Fibroblast of upper back skin (primary cell): ENCODE measurements around the gene UGT1A9.

Experiments used
- DNase-seq: peaks from one replicate; pipeline ENCODE4 v3.0.0-alpha.2; 2013

Gene UGT1A9

DNA sequence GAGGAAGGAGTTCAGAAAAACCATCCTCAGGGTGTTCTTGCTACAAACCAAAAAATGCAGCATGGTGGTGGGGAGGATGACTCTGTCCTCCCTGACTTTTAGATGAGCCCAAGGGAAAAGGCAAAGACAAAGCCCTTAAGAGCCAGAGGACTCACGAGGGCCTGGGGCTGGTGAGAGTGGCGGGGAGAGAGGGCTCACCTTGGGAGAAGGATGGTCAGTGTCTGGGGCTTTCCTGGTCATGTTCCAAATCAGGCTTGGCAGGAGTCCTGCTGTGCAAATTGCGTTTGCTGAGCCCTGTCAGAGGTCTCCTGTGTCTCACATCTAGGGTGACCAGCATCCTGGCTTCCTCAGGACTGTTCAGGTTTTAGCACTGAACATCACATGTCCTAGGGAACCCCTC, 93.1 kb downstream of the UGT1A9 start:
- no peak for DNase-seq

DNA sequence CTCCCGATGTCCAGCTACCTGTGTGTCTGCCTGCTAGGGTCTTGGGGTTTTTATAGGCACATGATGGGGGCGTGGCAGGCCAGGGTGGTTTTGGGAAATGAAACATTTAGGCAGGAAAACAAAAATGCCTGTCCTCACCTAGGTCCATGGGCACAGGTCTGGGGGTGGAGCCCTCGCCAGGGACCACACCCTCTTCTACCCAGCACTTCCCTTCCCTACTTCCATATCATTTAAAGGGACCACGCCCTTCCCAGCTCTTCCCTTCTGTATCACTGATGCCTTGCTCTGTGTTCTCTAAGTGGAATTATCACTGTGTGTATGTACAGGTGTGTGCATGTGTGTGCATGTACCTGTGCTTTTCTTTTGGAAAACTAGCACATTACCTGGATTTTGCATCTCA, 94.7 kb downstream of the UGT1A9 start:
- no peak for DNase-seq

DNA sequence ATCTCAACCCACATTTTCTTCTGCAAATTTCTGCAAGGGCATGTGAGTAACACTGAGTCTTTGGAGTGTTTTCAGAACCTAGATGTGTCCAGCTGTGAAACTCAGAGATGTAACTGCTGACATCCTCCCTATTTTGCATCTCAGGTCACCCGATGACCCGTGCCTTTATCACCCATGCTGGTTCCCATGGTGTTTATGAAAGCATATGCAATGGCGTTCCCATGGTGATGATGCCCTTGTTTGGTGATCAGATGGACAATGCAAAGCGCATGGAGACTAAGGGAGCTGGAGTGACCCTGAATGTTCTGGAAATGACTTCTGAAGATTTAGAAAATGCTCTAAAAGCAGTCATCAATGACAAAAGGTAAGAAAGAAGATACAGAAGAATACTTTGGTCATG, 96.4 kb downstream of the UGT1A9 start:
- no peak for DNase-seq

DNA sequence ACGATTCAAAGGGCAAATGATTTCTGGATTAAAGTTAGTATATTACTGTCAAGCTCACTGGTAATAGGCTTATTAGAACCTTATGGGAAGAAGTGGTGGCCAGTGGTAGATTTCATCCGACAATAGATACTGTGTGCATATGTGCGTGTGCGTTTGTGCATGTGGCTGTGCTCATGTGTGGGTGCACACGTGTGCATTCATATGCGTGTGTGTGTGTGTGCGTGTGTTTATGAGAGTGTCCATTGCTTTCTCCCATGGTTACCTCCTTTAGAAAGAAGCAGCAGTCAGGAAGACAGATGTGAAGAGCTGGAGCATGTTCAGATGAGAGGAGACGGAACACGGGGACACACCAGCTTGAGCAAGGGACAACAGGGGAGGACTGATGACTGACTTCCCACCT, 97.6 kb downstream of the UGT1A9 start:
- no peak for DNase-seq

- no peak for DNase-seq
Measured at GRCh38 chr2:233772153-233772552, 100.5 kb downstream of the UGT1A9 start.

DNA sequence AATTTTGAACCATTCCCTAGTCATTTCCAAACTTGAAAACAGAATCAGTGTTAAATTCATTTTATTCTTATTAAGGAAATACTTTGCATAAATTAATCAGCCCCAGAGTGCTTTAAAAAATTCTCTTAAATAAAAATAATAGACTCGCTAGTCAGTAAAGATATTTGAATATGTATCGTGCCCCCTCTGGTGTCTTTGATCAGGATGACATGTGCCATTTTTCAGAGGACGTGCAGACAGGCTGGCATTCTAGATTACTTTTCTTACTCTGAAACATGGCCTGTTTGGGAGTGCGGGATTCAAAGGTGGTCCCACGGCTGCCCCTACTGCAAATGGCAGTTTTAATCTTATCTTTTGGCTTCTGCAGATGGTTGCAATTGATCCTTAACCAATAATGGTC, 100.9 kb downstream of the UGT1A9 start:
- no peak for DNase-seq

- no peak for DNase-seq
Measured at GRCh38 chr2:233773854-233774253, 102.2 kb downstream of the UGT1A9 start.

GRCh38 chr2:233775414-233775813, 103.7 kb downstream of the UGT1A9 start:
- DNase-seq, result no peak

DNA sequence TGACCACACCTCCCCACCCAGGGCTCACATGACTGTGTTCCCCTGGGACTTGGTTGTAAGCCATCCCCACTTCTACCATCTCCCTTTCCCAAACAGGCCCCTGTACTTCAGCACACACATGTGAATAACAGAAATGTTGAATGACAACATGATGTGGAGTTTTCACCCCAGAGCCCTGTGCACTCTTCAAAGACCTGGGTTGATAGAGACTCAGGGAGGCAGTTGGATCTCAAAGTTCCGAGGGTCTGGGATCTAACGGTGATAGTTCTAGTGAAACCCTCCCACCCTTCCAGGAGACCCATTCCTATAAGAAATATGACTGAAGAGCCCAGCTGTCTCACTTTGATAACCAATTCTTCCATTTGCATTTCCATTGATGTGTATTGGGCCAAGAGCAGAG, 106.3 kb downstream of the UGT1A9 start, which contains the start of gene MROH2A:
Gene MROH2A (plus strand): TSS at position 301 of the 400 bp plus-strand sequence. CDS start 1,029 bp downstream, outside the sequence.
- DNase-seq, result no peak

DNA sequence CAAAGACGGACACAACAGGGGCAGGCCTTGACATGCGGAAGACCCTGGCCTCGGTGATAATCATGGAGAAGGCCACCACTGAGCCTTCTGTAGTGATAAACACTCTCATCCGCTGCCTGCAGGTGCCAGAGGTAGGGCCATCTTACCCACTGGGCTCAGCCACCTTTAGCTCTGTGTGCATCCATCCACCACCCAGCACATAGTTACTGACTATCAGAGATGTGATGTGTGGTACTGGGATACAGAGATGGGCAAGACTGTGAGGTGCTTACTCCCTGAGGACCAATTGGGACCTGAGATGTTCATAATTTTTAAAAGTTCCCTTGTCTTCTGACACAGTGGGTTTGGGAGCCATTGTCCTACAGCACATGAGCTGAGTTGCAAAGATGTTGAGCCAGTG, 108.0 kb downstream of the UGT1A9 start:
- no peak for DNase-seq

DNA sequence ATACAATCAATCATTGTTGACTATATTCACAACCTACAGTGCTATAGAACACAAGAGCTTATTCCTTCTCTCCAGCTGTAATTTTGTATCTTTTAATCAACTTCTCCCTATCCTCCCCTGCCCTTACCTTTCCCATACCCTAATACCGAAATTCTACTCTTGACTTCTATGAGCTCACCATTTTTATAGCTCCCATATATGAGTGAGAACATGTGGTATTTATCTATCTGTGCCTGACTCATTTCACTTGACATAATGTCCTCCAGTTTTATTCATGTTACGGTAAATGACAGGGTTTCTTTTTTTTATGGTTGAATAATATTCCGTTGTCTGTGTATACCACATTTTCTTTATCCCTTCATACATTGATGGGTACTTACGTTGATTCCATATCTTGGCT, 109.1 kb downstream of the UGT1A9 start:
- no peak for DNase-seq

- no peak for DNase-seq
Measured at GRCh38 chr2:233789554-233789953, 117.9 kb downstream of the UGT1A9 start.

GRCh38 chr2:233791151-233791882, 119.6 kb downstream of the UGT1A9 start:
- no peak for DNase-seq

GRCh38 chr2:233791883-233792329, 120.2 kb downstream of the UGT1A9 start:
- DNase-seq, result no peak

- no peak for DNase-seq
Measured at GRCh38 chr2:233792720-233793119, 121.0 kb downstream of the UGT1A9 start.

GRCh38 chr2:233793465-233794127, 121.9 kb downstream of the UGT1A9 start:
- no peak for DNase-seq

GRCh38 chr2:233794128-233794658, 122.5 kb downstream of the UGT1A9 start:
- DNase-seq, result no peak

- no peak for DNase-seq
Measured at GRCh38 chr2:233795735-233796171, 124.1 kb downstream of the UGT1A9 start.

DNA sequence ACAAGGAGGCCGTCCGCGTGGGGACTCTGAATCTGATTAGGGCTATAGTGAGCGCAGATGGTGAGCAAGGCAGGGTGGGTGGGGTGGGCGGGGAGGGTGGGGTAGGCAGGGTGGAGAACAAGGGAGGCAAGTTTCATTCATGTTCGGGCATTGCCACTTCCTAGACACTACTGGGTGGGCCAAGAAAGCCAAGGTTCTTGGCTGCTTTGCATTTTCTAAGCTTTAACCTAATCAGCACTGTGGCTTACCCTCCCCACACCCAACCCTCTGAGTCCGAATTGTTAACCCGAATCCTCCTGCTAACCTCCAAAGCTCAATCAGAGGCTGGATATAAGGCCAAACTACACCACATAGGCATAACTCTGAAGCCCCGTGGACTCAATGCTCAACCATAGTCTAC, 124.6 kb downstream of the UGT1A9 start:
- no peak for DNase-seq

- no peak for DNase-seq
Measured at GRCh38 chr2:233798335-233799086, 126.8 kb downstream of the UGT1A9 start.

GRCh38 chr2:233799087-233799665, 127.5 kb downstream of the UGT1A9 start:
- DNase-seq, result no peak

- no peak for DNase-seq
Measured at GRCh38 chr2:233799716-233800115, 128.0 kb downstream of the UGT1A9 start.

DNA sequence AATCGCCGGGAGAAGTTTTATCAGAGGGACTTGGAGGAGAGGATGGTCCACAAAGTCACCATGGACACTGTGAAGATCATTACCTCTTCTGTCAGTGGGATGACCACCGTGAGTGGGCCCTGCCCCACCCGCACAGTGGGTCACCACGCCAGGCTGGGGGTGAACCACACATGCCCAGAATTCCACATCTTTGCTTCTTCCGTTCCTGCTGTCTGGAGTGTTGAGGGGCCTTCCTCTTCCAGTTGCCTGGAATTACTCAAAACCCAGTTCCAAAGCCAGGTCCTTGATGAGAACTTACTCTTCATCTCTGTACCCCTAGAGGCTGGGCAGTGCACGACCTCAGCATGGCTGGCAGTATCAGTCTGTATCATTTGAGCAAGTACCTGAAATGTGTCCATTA, 128.5 kb downstream of the UGT1A9 start:
- DNase-seq, result no peak
